Gastrocnemius medialis (tissue), 4 donors: ENCODE measurements around the gene TBCD. TPM values are rescaled to one million over a fixed set of nuclear protein-coding genes. Genes with fewer than 3 reads are reported as not detected.
"Not testable (repeated sequence)": the region's sequence is repeated elsewhere in the genome, so short reads cannot be mapped to it uniquely, and the experiment has no call there.

Experiments
- ATAC-seq, 2 donors: fragments of 150-250 bp; one replicate each; pipeline ENCODE4 v1.9.1; 2016
- DNase-seq, 2 donors: peaks; one replicate each; pipeline ENCODE4 v3.0.0-alpha.2; 2019
- H3K27ac ChIP-seq, 4 donors: fragments of 200-600 bp; sonication (generic); 1 replicate in 1 of 4; 2 replicates in 3 of 4; pipeline ENCODE4 v1.5.1; 2016 to 2018; ENCODE audit warnings: mild to moderate bottlenecking in 2 of 4, moderate library complexity in 1 of 4
- H3K27me3 ChIP-seq, 3 donors: fragments of 200-600 bp; sonication (generic) in 2 of 3; 1 replicate in 1 of 3; 2 replicates in 2 of 3; pipeline versions ENCODE4 v1.5.1 to v1.6.0; 2016 to 2019; ENCODE audit warnings: mild to moderate bottlenecking in 1 of 3, moderate library complexity in 1 of 3
- H3K36me3 ChIP-seq, 2 donors: fragments of 200-600 bp; sonication (generic) in 1 of 2; one replicate each; pipeline ENCODE4 v1.5.1; 2017 to 2018
- H3K4me1 ChIP-seq, 2 donors: fragments of 200-600 bp; sonication (generic) in 1 of 2; one replicate each; pipeline ENCODE4 v1.5.1; 2016 to 2017; ENCODE audit warnings: mild to moderate bottlenecking in 2 of 2
- H3K4me3 ChIP-seq, 4 donors: fragments of 200-600 bp; sonication (generic) in 3 of 4; 1 replicate in 1 of 4; 2 replicates in 3 of 4; pipeline ENCODE4 v1.5.1; 2016 to 2019; ENCODE audit warnings: mild to moderate bottlenecking in 2 of 4
- H3K9me3 ChIP-seq, 3 donors: fragments of 200-600 bp; sonication (generic) in 2 of 3; 1 replicate in 1 of 3; 2 replicates in 2 of 3; pipeline ENCODE4 v1.5.1; 2016 to 2019
- POLR2A ChIP-seq, 2 donors: fragments of 450-650 bp; IDR thresholded peaks; one replicate each; pipeline ENCODE4 v1.6.1; 2017; ENCODE audit warnings: antibody characterized with exemption in 2 of 2, mild to moderate bottlenecking in 2 of 2, moderate library complexity in 2 of 2
- in situ Hi-C, 4 donors: fragments of 200-750 bp; cut with MboI; loops; one replicate each; pipeline versions ENCODE4 v1.15.0 to v1.8.0; 2017; ENCODE audit warnings: low sequenced_read_pairs in 4 of 4
- intact Hi-C: fragments of 100-400 bp; cut with DNase I; formaldehyde crosslinking; loops from one replicate; pipeline ENCODE4 v1.15.1; 2023; ENCODE audit warnings: low total_unique reads
- total RNA-seq, 4 donors: library from RNA; depleted of rRNA; stranded (reverse); fragments of >200 nt; gene quantifications; one replicate each; pipeline versions ENCODE4 v1.1.0 to v1.2.3, GENCODE V29; 2016
- TF ChIP-seq, protein P1 (sequence below), 5 experiments: fragments of 450-650 bp in 3 of 5; fragments of 200-600 bp in 2 of 5; sonication (generic) in 2 of 5; IDR thresholded peaks in 4 of 5; conservative IDR thresholded peaks in 1 of 5; 1 replicate in 4 of 5; 2 replicates in 1 of 5; pipeline ENCODE4 v1.5.1; 2016 to 2019; ENCODE audit warnings: antibody characterized with exemption in 5 of 5, mild to moderate bottlenecking in 3 of 5, moderate library complexity in 3 of 5

The TBCD gene
- total RNA-seq, 4 donors from 2014 or later: 18.0 to 50.4 (median 33.3) TPM

DNA sequence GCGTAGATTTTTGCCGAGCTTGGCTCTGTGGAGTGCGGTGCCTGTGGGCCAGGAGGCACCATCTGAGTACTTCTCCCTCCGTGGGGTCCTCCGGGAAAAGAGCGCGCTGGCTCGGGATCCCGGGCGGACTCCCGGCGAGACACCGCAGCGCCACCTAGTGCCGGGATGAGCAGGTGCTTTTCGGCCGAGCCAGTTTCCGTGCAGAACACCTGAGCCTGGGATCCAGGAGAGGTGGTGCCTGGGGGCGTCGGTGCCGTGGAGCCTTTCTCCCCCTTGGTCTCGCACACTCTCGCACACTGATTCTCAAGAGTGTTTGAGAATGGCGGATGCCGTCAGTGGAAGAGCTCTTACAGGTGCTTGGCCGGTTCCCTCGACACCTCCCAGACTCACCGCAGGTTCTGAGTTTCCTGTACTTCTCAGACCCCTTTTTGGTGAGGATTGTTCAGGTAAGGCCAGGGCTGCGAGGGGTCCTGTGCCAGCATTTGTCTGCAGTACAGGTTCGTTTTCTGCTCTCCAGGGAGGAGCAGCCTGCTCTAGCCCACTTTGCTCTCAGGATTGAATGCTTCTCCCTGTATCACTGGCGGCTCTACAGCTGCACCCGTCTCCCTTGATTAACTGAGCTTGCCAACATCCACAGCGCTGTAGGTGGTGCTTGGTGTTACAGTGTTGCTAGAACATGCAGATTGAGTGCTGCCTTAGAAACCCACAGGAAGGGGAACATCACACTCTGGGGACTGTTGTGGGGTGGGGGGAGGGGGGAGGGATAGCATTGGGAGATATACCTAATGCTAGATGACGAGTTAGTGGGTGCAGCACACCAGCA lies 23.3 kb downstream of the TBCD start:
- intact Hi-C loops: loop anchor here (1.0 kb wide), 1 partner anchor 107 kb away; no protein-coding TSS in a partner anchor
- no peaks in the 10 kb centered on the region for H3K9me3 ChIP-seq
- no peaks in the 10 kb centered on the region for H3K4me1 ChIP-seq
- TF ChIP-seq POLR2A (IDR thresholded peaks at IDR 0.05): no peak
- TF ChIP-seq, protein P1, sequence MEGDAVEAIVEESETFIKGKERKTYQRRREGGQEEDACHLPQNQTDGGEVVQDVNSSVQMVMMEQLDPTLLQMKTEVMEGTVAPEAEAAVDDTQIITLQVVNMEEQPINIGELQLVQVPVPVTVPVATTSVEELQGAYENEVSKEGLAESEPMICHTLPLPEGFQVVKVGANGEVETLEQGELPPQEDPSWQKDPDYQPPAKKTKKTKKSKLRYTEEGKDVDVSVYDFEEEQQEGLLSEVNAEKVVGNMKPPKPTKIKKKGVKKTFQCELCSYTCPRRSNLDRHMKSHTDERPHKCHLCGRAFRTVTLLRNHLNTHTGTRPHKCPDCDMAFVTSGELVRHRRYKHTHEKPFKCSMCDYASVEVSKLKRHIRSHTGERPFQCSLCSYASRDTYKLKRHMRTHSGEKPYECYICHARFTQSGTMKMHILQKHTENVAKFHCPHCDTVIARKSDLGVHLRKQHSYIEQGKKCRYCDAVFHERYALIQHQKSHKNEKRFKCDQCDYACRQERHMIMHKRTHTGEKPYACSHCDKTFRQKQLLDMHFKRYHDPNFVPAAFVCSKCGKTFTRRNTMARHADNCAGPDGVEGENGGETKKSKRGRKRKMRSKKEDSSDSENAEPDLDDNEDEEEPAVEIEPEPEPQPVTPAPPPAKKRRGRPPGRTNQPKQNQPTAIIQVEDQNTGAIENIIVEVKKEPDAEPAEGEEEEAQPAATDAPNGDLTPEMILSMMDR (IDR thresholded peaks at IDR 0.05 in 4 of 5, conservative IDR thresholded peaks at IDR 0.05 in 1 of 5): peak; percentile 53 to 91 (median 87)
- H3K27ac ChIP-seq: no peak overlapping the region
- in situ Hi-C loops: no loop called here
- ATAC-seq (peak; percentile 50 to 75), DNase-seq (peak; percentile 24 to 50)
- peak overlapping the region in 3 of 4 donors; percentile 21 to 46 (median 30) for H3K4me3 ChIP-seq
- no peaks in the 10 kb centered on the region for H3K36me3 ChIP-seq
- H3K27me3 ChIP-seq: no peaks in the 10 kb centered on the region

DNA sequence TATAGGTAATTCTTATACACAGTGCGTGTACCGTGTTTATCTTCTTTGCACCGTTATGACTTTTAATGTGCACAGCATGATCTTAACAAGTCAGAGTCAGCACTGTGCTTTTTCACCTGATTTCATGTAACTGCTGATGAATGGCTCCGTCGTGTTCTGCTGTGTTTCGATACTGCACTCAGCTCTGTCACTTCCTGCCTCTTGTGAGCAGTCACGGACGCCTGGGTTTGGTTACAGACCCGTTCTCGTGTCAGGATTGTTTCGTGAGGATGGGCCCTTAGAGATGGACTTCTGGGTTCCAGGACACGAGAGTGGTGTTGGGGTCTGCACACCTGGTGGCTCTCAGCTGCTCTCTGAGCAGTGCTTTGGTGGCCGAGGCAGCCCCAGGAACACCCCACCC lies 24.6 kb downstream of the TBCD start:
- no peaks in the 10 kb centered on the region for H3K4me1 ChIP-seq
- TF ChIP-seq, protein P1 (IDR thresholded peaks at IDR 0.05 in 4 of 5, conservative IDR thresholded peaks at IDR 0.05 in 1 of 5): no peak
- no peak for TF ChIP-seq POLR2A (IDR thresholded peaks at IDR 0.05)
- no peak overlapping the region for H3K4me3 ChIP-seq
- H3K9me3 ChIP-seq: no peaks in the 10 kb centered on the region
- H3K27me3 ChIP-seq: no peaks in the 10 kb centered on the region
- in situ Hi-C loops: no loop called here
- intact Hi-C loops: no loop called here
- no peak for ATAC-seq
- no peaks in the 10 kb centered on the region for H3K36me3 ChIP-seq
- no peak for DNase-seq
- H3K27ac ChIP-seq: no peak overlapping the region

DNA sequence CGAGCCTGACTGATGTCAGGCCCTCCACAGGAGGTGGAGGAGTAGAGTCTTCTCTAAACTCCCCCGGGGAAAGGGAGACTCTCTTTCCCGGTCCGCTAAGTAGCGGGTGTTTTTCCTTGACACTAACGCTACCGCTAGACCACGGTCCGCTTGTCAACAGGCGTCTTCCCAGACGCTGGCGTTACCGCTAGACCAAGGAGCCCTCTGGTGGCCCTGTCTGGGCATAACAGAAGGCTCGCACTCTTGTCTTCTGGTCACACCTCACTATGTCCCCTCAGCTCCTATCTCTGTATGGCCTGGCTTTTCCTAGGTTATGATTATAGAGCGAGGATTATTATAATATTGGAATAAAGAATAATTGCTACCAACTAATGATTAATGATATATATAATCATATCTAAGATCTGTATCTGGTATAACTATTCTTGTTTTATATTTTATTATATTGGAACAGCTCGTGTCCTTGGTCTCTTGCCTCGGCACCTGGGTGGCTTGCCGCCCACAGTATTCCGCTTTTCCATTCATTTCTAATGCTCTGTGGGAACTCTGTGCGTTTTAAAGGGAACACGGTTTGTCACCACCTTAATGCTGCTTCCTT lies 26.0 kb downstream of the TBCD start:
- H3K4me3 ChIP-seq, intact Hi-C loops, H3K9me3 ChIP-seq, H3K4me1 ChIP-seq, DNase-seq, H3K27ac ChIP-seq, in situ Hi-C loops, H3K27me3 ChIP-seq, H3K36me3 ChIP-seq, ATAC-seq: not testable (repeated sequence)
- TF ChIP-seq, protein P1 (IDR thresholded peaks at IDR 0.05 in 4 of 5, conservative IDR thresholded peaks at IDR 0.05 in 1 of 5): peak in 3 of 5 experiments; percentile 12 to 34 (median 20)

DNA sequence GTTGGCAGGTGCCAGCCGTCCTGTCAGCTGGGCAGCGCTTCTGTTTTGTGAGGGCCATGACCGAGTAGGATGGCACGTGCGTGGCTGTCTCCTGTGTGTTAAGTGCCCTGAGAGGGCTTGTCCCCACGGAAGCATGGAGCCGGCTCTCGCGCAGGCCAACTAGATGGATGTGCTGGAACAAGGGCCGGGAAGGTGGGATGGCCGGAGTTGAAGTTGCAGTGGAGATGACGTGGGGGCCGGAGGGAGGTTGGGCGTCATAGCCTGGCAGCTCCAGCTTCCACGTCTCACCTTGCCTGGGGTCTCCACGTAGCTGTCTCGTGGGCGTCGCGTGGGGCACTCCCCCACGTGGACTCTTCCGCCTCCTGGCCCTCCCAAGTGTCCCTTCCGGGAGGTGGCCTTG lies 27.7 kb downstream of the TBCD start:
- Histone ChIP-seq H3K4me3 (no peak overlapping the region), H3K36me3 (peaks cover 0 to 7% of the 10 kb centered on the region in 2 donors), H3K27ac (no peak overlapping the region), H3K9me3 (no peaks in the 10 kb centered on the region), H3K27me3 (no peaks in the 10 kb centered on the region), H3K4me1 (peaks cover 8 to 9% of the 10 kb centered on the region in 2 donors)
- TF ChIP-seq POLR2A (IDR thresholded peaks at IDR 0.05): no peak
- in situ Hi-C loops (no loop called here), intact Hi-C loops (no loop called here)
- DNase-seq (no peak), ATAC-seq (no peak)

DNA sequence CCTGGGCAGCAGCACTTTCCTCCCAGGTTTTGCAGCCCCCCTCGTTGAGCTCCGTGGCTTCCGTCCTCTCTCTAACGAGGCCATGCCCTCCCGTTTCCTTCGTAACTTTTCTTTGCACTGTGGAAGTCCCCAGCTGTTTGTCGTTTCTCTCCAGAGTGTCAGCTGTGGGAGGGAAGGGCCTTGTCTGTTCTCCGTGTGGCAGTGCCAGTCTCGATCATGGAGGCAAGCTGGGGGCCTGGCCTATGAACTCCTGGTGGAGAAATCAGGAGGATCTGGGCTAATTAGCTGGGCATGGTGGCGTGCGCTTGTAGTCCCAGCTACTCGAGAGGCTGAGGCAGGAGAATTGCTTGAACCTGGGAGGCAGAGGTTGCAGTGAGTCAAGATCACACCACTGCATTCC lies 28.3 kb downstream of the TBCD start:
- no peak for TF ChIP-seq POLR2A (IDR thresholded peaks at IDR 0.05)
- peaks cover 8 to 9% of the 10 kb centered on the region in 2 donors for H3K4me1 ChIP-seq
- peaks cover 0 to 7% of the 10 kb centered on the region in 2 donors for H3K36me3 ChIP-seq
- DNase-seq: no peak
- H3K9me3 ChIP-seq: no peaks in the 10 kb centered on the region
- in situ Hi-C loops: loop anchor here (5.0 to 10.0 kb wide), 2 partner anchors 135 to 137 kb away; no protein-coding TSS in a partner anchor
- no peak overlapping the region for H3K4me3 ChIP-seq
- no peak for ATAC-seq
- H3K27ac ChIP-seq: no peak overlapping the region
- intact Hi-C loops: loop anchor here (10.0 kb wide), 1 partner anchor 275 kb away; no protein-coding TSS in a partner anchor
- H3K27me3 ChIP-seq: no peaks in the 10 kb centered on the region
